OCI-LY3 (cell line): Measurements from ENCODE around the gene PPL.

Experiments
- CTCF ChIP-seq: fragments of 200-600, 300-600 bp; sonication (generic); IDR thresholded peaks from 2 replicates; pipeline ENCODE4 v1.5.1; 2014; ENCODE audit warnings: antibody characterized with exemption, low read length, low read depth
- EZH2phosphoT487 ChIP-seq: fragments of 200-600 bp; shearing (Covaris generic); IDR thresholded peaks from 2 replicates; pipeline ENCODE4 v1.6.1; 2018; ENCODE audit warnings: antibody characterized with exemption, mixed run types, low read depth

GRCh38 chr16:4924593-4925292, 12.2 kb downstream of the PPL start:
- TF ChIP-seq CTCF: no peak
- no peak for TF ChIP-seq EZH2phosphoT487
